ENCODE measurements around the gene SEC22A. TPM values are rescaled to one million over a fixed set of nuclear protein-coding genes. Genes with fewer than 3 reads are reported as not detected.

The SEC22A gene
- total and polyA plus RNA-seq, 2 of the 8 experiments (the other 6 are each of a cell fraction or from before 2014, with no cell fraction given), result 10.6 to 17.1 TPM

DNA sequence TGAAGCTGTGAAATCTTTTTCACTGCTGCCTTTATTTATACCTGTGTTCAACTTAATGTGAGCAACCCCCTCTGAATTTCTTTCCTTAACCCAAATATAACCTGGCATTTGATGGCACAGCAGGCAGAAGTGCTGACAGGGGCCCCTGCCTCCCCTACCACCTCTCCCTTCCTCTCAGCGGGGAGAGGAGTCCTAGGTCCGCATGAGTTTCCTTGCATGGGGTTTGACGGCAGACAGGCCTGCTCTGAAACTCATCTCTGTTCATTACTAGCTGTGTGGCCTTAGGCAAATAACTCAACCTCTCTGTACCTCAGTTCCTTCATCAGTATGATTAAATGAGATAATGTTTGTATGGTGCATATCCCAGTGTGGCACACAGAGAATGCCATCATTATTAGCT is 79.7 kb downstream of the SEC22A start:
- CTCF ChIA-PET (ENCODE audit: partially characterized antibody), result interaction anchor here (0.5 to 4.0 kb wide), 12 partner anchors 10 to 415 kb away, joined by 3 to 15 read pairs (median 4); partner anchors contain the start of gene SEC22A
- H3K4me2 ChIP-seq (ENCODE audit: insufficient read depth in 1 of 2, low read depth in 2 of 2, low read length in 2 of 2), result no peak overlapping the region
- H2AFZ ChIP-seq (ENCODE audit: low read length), result no peak overlapping the region
- H3K27ac ChIP-seq (ENCODE audit: low read depth, low read length), result no peak overlapping the region
- no peak overlapping the region for H4K5ac ChIP-seq (ENCODE audit: insufficient read length, low read depth, low read length)
- H3K56ac ChIP-seq (replicated peaks; ENCODE audit: insufficient read length, low read depth, low read length), result no peak overlapping the region
- H3K79me2 ChIP-seq (ENCODE audit: control insufficient read depth in 1 of 2, insufficient read depth in 2 of 2, low read length in 2 of 2), result no peaks in the 10 kb centered on the region
- H3K9ac ChIP-seq (replicated peaks in 1 of 4; ENCODE audit: extremely low read depth in 1 of 4, low read depth in 3 of 4, low read length in 3 of 4), result no peak overlapping the region
- no peaks in the 10 kb centered on the region for H3K27me3 ChIP-seq (replicated peaks in 1 of 4; ENCODE audit: control insufficient read depth in 3 of 4, extremely low read depth in 1 of 4, insufficient read depth in 3 of 4, low read length in 3 of 4)
- H3K18ac ChIP-seq (ENCODE audit: extremely low read depth, low read length), result no peak overlapping the region
- H4K20me1 ChIP-seq (replicated peaks in 1 of 2; ENCODE audit: control insufficient read depth in 1 of 2, insufficient read depth in 2 of 2, low read length in 2 of 2), result peaks cover 2 to 13% of the 10 kb centered on the region in 2 experiments
- H2BK15ac ChIP-seq (ENCODE audit: low read length), result no peak overlapping the region
- H4K91ac ChIP-seq (replicated peaks; ENCODE audit: insufficient read length, low read length), result no peak overlapping the region
- H3K36me3 ChIP-seq (ENCODE audit: control insufficient read depth in 2 of 4, insufficient read depth in 4 of 4, low read length in 3 of 4), result peaks cover 2 to 24% (median 11%) of the 10 kb centered on the region in 4 experiments; a peak in 5 of 8 replicates
- no peak overlapping the region for H3K4me3 ChIP-seq (ENCODE audit: extremely low read depth in 1 of 4, insufficient read depth in 2 of 4, low read depth in 3 of 4, low read length in 4 of 4)
- no peaks in the 10 kb centered on the region for H3K9me3 ChIP-seq (ENCODE audit: insufficient read depth in 2 of 2, low read depth in 1 of 2, low read length in 1 of 2)
- no peak overlapping the region for H2AK5ac ChIP-seq (ENCODE audit: low read depth, low read length)
- no peak overlapping the region for H2BK120ac ChIP-seq (replicated peaks; ENCODE audit: low read depth, low read length)
- H3K79me1 ChIP-seq (ENCODE audit: low read depth, low read length), result no peaks in the 10 kb centered on the region
- DNase-seq (ENCODE audit: low read depth in 1 of 2, low spot score in 2 of 2), result no peak
- no peak for TF ChIP-seq SP4 (IDR thresholded peaks at IDR 0.05; ENCODE audit: low read length)
- no peak for TF ChIP-seq CHD2 (IDR thresholded peaks at IDR 0.05; ENCODE audit: low read length)
- TF ChIP-seq EP300 (IDR thresholded peaks at IDR 0.05; ENCODE audit: borderline replicate concordance in 1 of 2, low read depth in 2 of 2, low read length in 2 of 2), result no peak
- no peaks in the 10 kb centered on the region for H3K23me2 ChIP-seq (ENCODE audit: low read depth, low read length)
- POLR2A ChIA-PET (ENCODE audit: partially characterized antibody), result interaction anchor here (0.8 to 2.8 kb wide), 7 partner anchors 9 to 41 kb away, joined by 3 to 11 read pairs (median 4); no protein-coding TSS in a partner anchor
- FAIRE-seq, result no peak
- H4K8ac ChIP-seq (ENCODE audit: extremely low read depth, insufficient read depth, low read length), result no peak overlapping the region
- no peak overlapping the region for H2BK20ac ChIP-seq (ENCODE audit: low read length)
- peaks cover 0 to 10% (median 3%) of the 10 kb centered on the region in 4 experiments; a peak in 5 of 7 replicates for H3K4me1 ChIP-seq (replicated peaks in 1 of 4; ENCODE audit: control insufficient read depth in 3 of 4, insufficient read depth in 4 of 4, low read length in 3 of 4)
- H2BK12ac ChIP-seq (ENCODE audit: low read depth, low read length), result no peak overlapping the region
- no peak overlapping the region for H2BK5ac ChIP-seq (ENCODE audit: low read depth, low read length)
- WGBS, 2 experiments (ENCODE audit: extremely low coverage in 1 of 2, insufficient coverage in 1 of 2, insufficient read length in 1 of 2, insufficient replicate concordance in 2 of 2, low coverage in 1 of 2, low lambda C conversion rate in 2 of 2, missing lambda C conversion rate in 1 of 2), result 90% methylated on average over 3 of the region's 3 CpGs; no CpG with 5 or more reads in 1 of the 2 experiments
- no peak overlapping the region for H3K4ac ChIP-seq (replicated peaks; ENCODE audit: insufficient read length, low read depth, low read length)
- no peak overlapping the region for H3K23ac ChIP-seq (ENCODE audit: insufficient read length)
- no peak overlapping the region for H3K14ac ChIP-seq (ENCODE audit: insufficient read length)
